Neural cell (in vitro differentiated cells): Measurements from ENCODE around the gene COLQ. TPM values are rescaled to one million over a fixed set of nuclear protein-coding genes. Genes with fewer than 3 reads are reported as not detected.

Experiments used
- H2AFZ ChIP-seq: fragments of 200-600, 300-800 bp; sonication (generic), shearing (Covaris generic); 2 replicates; pipeline ENCODE4 v1.6.0; 2014; ENCODE audit warnings: low read depth, mild to moderate bottlenecking, antibody characterized with exemption, low read length, moderate library complexity
- H3F3A ChIP-seq: fragments of 200-600 bp; shearing (Covaris generic); 2 replicates; pipeline ENCODE4 v1.6.1; 2016; ENCODE audit warnings: mild to moderate bottlenecking, moderate library complexity, mixed read lengths, antibody characterized with exemption, low read length; ENCODE audit not compliant: insufficient read depth, poor library complexity, severe bottlenecking
- H3K27ac ChIP-seq: fragments of 200-600, 300-800 bp; sonication (generic), shearing (Covaris generic); 2 replicates; pipeline ENCODE4 v1.5.1; 2014; ENCODE audit warnings: mild to moderate bottlenecking, low read length, moderate library complexity
- H3K27me3 ChIP-seq: fragments of 300-800, 200-600 bp; sonication (generic), shearing (Covaris generic); 2 replicates; pipeline ENCODE4 v1.6.0; 2014; ENCODE audit warnings: mild to moderate bottlenecking, low read depth, low read length, moderate library complexity; ENCODE audit not compliant: insufficient read depth
- H3K36me3 ChIP-seq: fragments of 300-800, 200-600 bp; sonication (generic), shearing (Covaris generic); 2 replicates; pipeline ENCODE4 v1.5.1; 2014; ENCODE audit warnings: mild to moderate bottlenecking, antibody characterized with exemption, low read length, moderate library complexity; ENCODE audit not compliant: insufficient read depth
- H3K4me2 ChIP-seq: fragments of 300-800, 200-600 bp; sonication (generic), shearing (Covaris generic); 2 replicates; pipeline ENCODE4 v1.6.0; 2014; ENCODE audit warnings: mild to moderate bottlenecking, low read length
- H3K4me3 ChIP-seq: fragments of 300-800, 200-600 bp; sonication (generic), shearing (Covaris generic); 2 replicates; pipeline ENCODE4 v1.5.1; 2014; ENCODE audit warnings: mild to moderate bottlenecking, low read length, moderate library complexity
- H3K79me2 ChIP-seq: fragments of 200-600 bp; shearing (Covaris generic); replicated peaks from 2 replicates; pipeline ENCODE4 v1.6.0; 2014; ENCODE audit warnings: mild to moderate bottlenecking, low read length, moderate library complexity; ENCODE audit not compliant: insufficient read depth
- H3K9ac ChIP-seq: fragments of 300-800, 200-600 bp; sonication (generic), shearing (Covaris generic); 2 replicates; pipeline ENCODE4 v1.6.1; 2016; ENCODE audit warnings: mild to moderate bottlenecking, low read length, mixed read lengths
- H3K9me2 ChIP-seq: fragments of 200-600 bp; shearing (Covaris generic); 2 replicates; pipeline ENCODE4 v1.6.1; 2016; ENCODE audit warnings: mild to moderate bottlenecking, low read length, mixed read lengths; ENCODE audit not compliant: insufficient read depth
- H3K9me3 ChIP-seq: fragments of 200-600, 300-800 bp; sonication (generic), shearing (Covaris generic); 2 replicates; pipeline ENCODE4 v1.6.1; 2016; ENCODE audit warnings: mild to moderate bottlenecking, mixed run types, low read length, moderate library complexity, mixed read lengths
- H4K20me1 ChIP-seq: fragments of 200-600 bp; shearing (Covaris generic); 2 replicates; pipeline ENCODE4 v1.6.1; 2016; ENCODE audit warnings: mild to moderate bottlenecking, mixed run types; ENCODE audit not compliant: insufficient read depth
- EP300 ChIP-seq: fragments of 450-650 bp; conservative IDR thresholded peaks from 2 replicates; pipeline ENCODE4 v1.6.1; 2014; ENCODE audit warnings: antibody characterized with exemption, mild to moderate bottlenecking, moderate library complexity; ENCODE audit not compliant: poor library complexity, severe bottlenecking
- EZH2 ChIP-seq: fragments of 200-600, 300-800 bp; shearing (Covaris generic), sonication (generic); IDR thresholded peaks from 2 replicates; pipeline ENCODE4 v1.6.1; 2014; ENCODE audit warnings: antibody characterized with exemption, low read length, borderline replicate concordance, mild to moderate bottlenecking; ENCODE audit not compliant: insufficient read depth, poor library complexity, severe bottlenecking
- MXI1 ChIP-seq: fragments of 450-650 bp; conservative IDR thresholded peaks from 2 replicates; pipeline ENCODE4 v1.6.1; 2014; ENCODE audit warnings: antibody characterized with exemption, mild to moderate bottlenecking; ENCODE audit not compliant: poor library complexity, severe bottlenecking
- POLR2AphosphoS5 ChIP-seq: IDR thresholded peaks from 2 replicates; pipeline ENCODE4 v1.6.1; 2012
- RAD21 ChIP-seq: fragments of 450-650 bp; conservative IDR thresholded peaks from 2 replicates; pipeline ENCODE4 v1.6.1; 2014; ENCODE audit warnings: antibody characterized with exemption, mild to moderate bottlenecking, moderate library complexity
- REST ChIP-seq: IDR thresholded peaks from 2 replicates; pipeline ENCODE4 v1.6.1; 2012; ENCODE audit warnings: borderline replicate concordance
- SMC3 ChIP-seq: fragments of 450-650 bp; conservative IDR thresholded peaks from 2 replicates; pipeline ENCODE4 v1.6.1; 2014; ENCODE audit warnings: antibody characterized with exemption, mild to moderate bottlenecking, moderate library complexity; ENCODE audit not compliant: poor library complexity
- TAF1 ChIP-seq: IDR thresholded peaks from 2 replicates; pipeline ENCODE4 v1.6.1; 2012; ENCODE audit warnings: low read depth
- polyA plus RNA-seq: library from polyadenylated mRNA; depleted of rRNA; stranded (reverse); fragments of >200 nt; gene quantifications from 2 replicates; pipeline ENCODE4 v1.2.3, GENCODE V29; 2014
- TF ChIP-seq, protein P1 (sequence below): fragments of 450-650 bp; IDR thresholded peaks from 2 replicates; pipeline ENCODE4 v1.5.1; 2014; ENCODE audit warnings: antibody characterized with exemption, mild to moderate bottlenecking, moderate library complexity; ENCODE audit not compliant: poor library complexity, severe bottlenecking

Gene COLQ
- polyA plus RNA-seq, 1 donor from 2014 or later: 9.5 TPM

- H3K4me3 ChIP-seq: no peak overlapping the region
- H3K9me2 ChIP-seq: no peaks in the 10 kb centered on the region
- no peak for TF ChIP-seq POLR2AphosphoS5
- TF ChIP-seq RAD21: no peak
- TF ChIP-seq EZH2: no peak
- TF ChIP-seq REST: no peak
- TF ChIP-seq TAF1: no peak
- TF ChIP-seq, protein P1, sequence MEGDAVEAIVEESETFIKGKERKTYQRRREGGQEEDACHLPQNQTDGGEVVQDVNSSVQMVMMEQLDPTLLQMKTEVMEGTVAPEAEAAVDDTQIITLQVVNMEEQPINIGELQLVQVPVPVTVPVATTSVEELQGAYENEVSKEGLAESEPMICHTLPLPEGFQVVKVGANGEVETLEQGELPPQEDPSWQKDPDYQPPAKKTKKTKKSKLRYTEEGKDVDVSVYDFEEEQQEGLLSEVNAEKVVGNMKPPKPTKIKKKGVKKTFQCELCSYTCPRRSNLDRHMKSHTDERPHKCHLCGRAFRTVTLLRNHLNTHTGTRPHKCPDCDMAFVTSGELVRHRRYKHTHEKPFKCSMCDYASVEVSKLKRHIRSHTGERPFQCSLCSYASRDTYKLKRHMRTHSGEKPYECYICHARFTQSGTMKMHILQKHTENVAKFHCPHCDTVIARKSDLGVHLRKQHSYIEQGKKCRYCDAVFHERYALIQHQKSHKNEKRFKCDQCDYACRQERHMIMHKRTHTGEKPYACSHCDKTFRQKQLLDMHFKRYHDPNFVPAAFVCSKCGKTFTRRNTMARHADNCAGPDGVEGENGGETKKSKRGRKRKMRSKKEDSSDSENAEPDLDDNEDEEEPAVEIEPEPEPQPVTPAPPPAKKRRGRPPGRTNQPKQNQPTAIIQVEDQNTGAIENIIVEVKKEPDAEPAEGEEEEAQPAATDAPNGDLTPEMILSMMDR: no peak
- no peak for TF ChIP-seq MXI1
- no peak for TF ChIP-seq EP300
- TF ChIP-seq SMC3: no peak
These were observed 20.4 kb downstream of the COLQ start for GRCh38 chr3:15501126-15501525.

DNA sequence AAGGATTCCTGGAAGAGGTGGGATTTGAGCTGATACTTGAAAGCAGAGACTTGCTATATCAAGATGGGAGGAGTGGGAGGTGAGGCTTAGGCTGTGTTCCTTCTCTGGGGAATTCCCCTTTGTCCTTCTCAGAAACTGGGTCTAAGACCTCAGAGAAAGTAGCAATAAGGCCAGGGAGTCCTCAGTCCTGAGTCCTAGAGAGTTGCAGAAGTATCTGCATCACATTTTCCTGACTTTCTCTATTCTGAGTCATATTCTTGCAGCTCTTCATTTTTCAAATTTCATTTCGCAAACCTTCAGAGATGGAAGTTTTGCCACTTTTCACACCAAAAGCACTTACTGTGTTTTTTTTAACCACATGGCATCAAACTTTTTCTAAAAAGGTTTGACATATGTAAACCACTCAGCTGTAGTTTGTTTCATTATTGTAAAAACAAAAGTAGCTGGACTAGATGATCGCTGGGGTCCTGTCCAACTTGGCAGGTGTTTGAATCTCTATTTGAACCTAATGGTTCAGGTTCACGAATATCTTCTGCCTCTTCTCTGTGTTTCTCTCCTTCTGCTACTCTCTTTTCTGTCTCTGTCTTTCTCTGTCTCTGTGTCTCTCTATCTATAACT, 21.3 kb downstream of the COLQ start:
- H3K27ac ChIP-seq: no peak overlapping the region
- H3K36me3 ChIP-seq: no peaks in the 10 kb centered on the region
- TF ChIP-seq SMC3: no peak
- TF ChIP-seq TAF1: no peak
- no peak for TF ChIP-seq MXI1
- TF ChIP-seq EZH2: no peak
- TF ChIP-seq EP300: no peak
- TF ChIP-seq REST: no peak
- no peak for TF ChIP-seq RAD21
- TF ChIP-seq, protein P1: no peak
- no peak for TF ChIP-seq POLR2AphosphoS5

More at GRCh38 chr3:15501126-15501525, 20.4 kb downstream of the COLQ start:
- Histone ChIP-seq H3K27me3 (no peaks in the 10 kb centered on the region), H3K9me3 (no peaks in the 10 kb centered on the region), H3K4me2 (no peak overlapping the region), H3K27ac (no peak overlapping the region), H3F3A (no peaks in the 10 kb centered on the region), H3K36me3 (no peaks in the 10 kb centered on the region), H2AFZ (no peak overlapping the region), H4K20me1 (no peaks in the 10 kb centered on the region), H3K9ac (no peak overlapping the region), H3K79me2 (no peaks in the 10 kb centered on the region)

More for the DNA sequence above, 21.3 kb downstream of the COLQ start:
- H4K20me1 ChIP-seq: no peaks in the 10 kb centered on the region
- H3K9me3 ChIP-seq: no peaks in the 10 kb centered on the region
- no peak overlapping the region for H3K4me2 ChIP-seq
- no peak overlapping the region for H3K4me3 ChIP-seq
- no peaks in the 10 kb centered on the region for H3F3A ChIP-seq
- H3K27me3 ChIP-seq: no peaks in the 10 kb centered on the region
- H3K9me2 ChIP-seq: no peaks in the 10 kb centered on the region
- H3K79me2 ChIP-seq: no peaks in the 10 kb centered on the region
- H3K9ac ChIP-seq: no peak overlapping the region
- no peak overlapping the region for H2AFZ ChIP-seq
